Peyer's patch (tissue), 4 donors: ENCODE data around the gene ZC3H4. TPM values are rescaled to one million over a fixed set of nuclear protein-coding genes. Genes with fewer than 3 reads are reported as not detected.

Source experiments
- DNase-seq, 3 donors: peaks; one replicate each; pipeline ENCODE4 v3.0.0-alpha.2; 2017 to 2019
- H3K27ac ChIP-seq, 4 donors: fragments of 200-600 bp; sonication (generic); one replicate each; pipeline ENCODE4 v1.5.1; 2016 to 2019
- H3K27me3 ChIP-seq, 2 donors: fragments of 200-600 bp; sonication (generic); one replicate each; pipeline ENCODE4 v1.5.1; 2019
- H3K36me3 ChIP-seq, 3 donors: fragments of 200-600 bp; sonication (generic); one replicate each; pipeline ENCODE4 v1.5.1; 2016 to 2019
- H3K4me1 ChIP-seq, 4 donors: fragments of 200-600 bp; sonication (generic); one replicate each; pipeline ENCODE4 v1.5.1; 2016 to 2019
- H3K4me3 ChIP-seq, 4 donors: fragments of 200-600 bp; sonication (generic); 1 replicate in 3 of 4; 2 replicates in 1 of 4; pipeline ENCODE4 v1.5.1; 2016 to 2019; ENCODE audit warnings: mild to moderate bottlenecking in 1 of 4
- H3K9me3 ChIP-seq, 4 donors: fragments of 200-600 bp; sonication (generic); one replicate each; pipeline ENCODE4 v1.5.1; 2016 to 2019; ENCODE audit warnings: mild to moderate bottlenecking in 1 of 4
- POLR2A ChIP-seq, 2 donors: fragments of 450-650 bp; IDR thresholded peaks; one replicate each; pipeline ENCODE4 v1.5.1; 2017; ENCODE audit warnings: antibody characterized with exemption in 2 of 2, mild to moderate bottlenecking in 2 of 2, moderate library complexity in 2 of 2
- total RNA-seq, 4 donors: library from RNA; depleted of rRNA; stranded (reverse); fragments of >200 nt; gene quantifications; one replicate each; pipeline ENCODE4 v1.1.0, GENCODE V29; 2016
- TF ChIP-seq, protein P1 (sequence below), 6 experiments: fragments of 450-650 bp in 4 of 6; fragments of 200-600 bp in 2 of 6; sonication (generic) in 1 of 6; IDR thresholded peaks; one replicate each; pipeline ENCODE4 v1.5.1; 2017 to 2019; ENCODE audit warnings: antibody characterized with exemption in 6 of 6, mild to moderate bottlenecking in 3 of 6, moderate library complexity in 1 of 6

The ZC3H4 gene
- total RNA-seq, 4 donors from 2014 or later: 24.7 to 61.9 (median 42.4) TPM

DNA sequence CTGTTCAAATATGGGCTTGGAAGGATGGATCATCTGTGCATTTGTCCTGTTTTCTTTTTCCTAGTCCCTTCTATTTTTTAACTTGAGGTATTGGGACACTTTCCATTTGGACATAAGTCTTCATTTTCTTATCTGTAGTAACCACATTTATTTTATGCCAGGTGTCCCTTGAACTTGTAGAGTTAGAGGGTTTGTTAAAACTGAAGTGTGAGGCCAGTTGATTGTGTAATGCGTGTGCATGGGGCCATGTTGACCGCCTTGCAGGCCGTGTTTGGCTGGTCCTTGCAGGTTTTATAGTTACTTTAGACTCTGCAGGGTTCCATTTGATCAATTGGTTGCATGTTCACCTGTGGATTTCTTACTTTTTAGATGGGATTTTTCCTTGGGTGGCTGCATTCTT, 38.1 kb upstream of the ZC3H4 start:
- peaks cover 0 to 30% (median 4%) of the 10 kb centered on the region in 4 donors for H3K4me1 ChIP-seq
- no peaks in the 10 kb centered on the region for H3K27me3 ChIP-seq
- peaks cover 0 to 57% (median 6%) of the 10 kb centered on the region in 3 donors for H3K36me3 ChIP-seq
- no peak overlapping the region for H3K4me3 ChIP-seq
- DNase-seq: no peak
- H3K27ac ChIP-seq: peak overlapping the region in 2 of 4 donors; percentile 16 to 21
- TF ChIP-seq, protein P1, sequence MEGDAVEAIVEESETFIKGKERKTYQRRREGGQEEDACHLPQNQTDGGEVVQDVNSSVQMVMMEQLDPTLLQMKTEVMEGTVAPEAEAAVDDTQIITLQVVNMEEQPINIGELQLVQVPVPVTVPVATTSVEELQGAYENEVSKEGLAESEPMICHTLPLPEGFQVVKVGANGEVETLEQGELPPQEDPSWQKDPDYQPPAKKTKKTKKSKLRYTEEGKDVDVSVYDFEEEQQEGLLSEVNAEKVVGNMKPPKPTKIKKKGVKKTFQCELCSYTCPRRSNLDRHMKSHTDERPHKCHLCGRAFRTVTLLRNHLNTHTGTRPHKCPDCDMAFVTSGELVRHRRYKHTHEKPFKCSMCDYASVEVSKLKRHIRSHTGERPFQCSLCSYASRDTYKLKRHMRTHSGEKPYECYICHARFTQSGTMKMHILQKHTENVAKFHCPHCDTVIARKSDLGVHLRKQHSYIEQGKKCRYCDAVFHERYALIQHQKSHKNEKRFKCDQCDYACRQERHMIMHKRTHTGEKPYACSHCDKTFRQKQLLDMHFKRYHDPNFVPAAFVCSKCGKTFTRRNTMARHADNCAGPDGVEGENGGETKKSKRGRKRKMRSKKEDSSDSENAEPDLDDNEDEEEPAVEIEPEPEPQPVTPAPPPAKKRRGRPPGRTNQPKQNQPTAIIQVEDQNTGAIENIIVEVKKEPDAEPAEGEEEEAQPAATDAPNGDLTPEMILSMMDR (IDR thresholded peaks at IDR 0.05): no peak
- no peak for TF ChIP-seq POLR2A (IDR thresholded peaks at IDR 0.05)
- no peaks in the 10 kb centered on the region for H3K9me3 ChIP-seq

- Histone ChIP-seq H3K27ac (no peak overlapping the region), H3K36me3 (peaks cover 0 to 58% (median 6%) of the 10 kb centered on the region in 3 donors), H3K9me3 (no peaks in the 10 kb centered on the region), H3K4me3 (no peak overlapping the region), H3K4me1 (peaks cover 0 to 4% (median 0%) of the 10 kb centered on the region in 4 donors), H3K27me3 (no peaks in the 10 kb centered on the region)
- no peak for DNase-seq
- TF ChIP-seq, protein P1 (IDR thresholded peaks at IDR 0.05): no peak
- TF ChIP-seq POLR2A (IDR thresholded peaks at IDR 0.05): no peak
Measured at GRCh38 chr19:47146920-47147319, 33.3 kb upstream of the ZC3H4 start.

GRCh38 chr19:47145639-47146486, 32.3 kb upstream of the ZC3H4 start:
- peaks cover 0 to 49% (median 6%) of the 10 kb centered on the region in 3 donors for H3K36me3 ChIP-seq

DNA sequence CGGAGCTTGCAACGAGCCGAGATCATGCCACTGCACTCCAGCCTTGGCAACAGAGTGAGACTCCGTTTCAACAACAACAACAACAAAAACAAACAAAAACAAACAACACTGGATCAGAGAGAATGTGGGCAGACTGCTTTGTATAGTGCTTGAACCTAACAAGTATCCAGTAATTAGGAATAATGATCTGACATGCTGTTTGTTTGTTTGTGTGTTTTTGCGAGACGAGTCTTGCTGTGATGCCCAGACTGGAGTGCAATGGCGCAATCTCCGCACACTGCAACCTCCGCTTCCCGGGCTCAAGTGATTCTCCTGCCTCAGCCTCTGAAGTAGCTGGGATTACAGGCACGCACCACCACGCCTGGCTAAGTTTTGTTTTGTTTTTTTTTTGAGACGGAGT, 31.1 kb upstream of the ZC3H4 start:
- Histone ChIP-seq H3K4me1 (no peaks in the 10 kb centered on the region), H3K36me3 (peaks cover 0 to 40% (median 0%) of the 10 kb centered on the region in 3 donors), H3K27me3 (no peaks in the 10 kb centered on the region), H3K9me3 (no peaks in the 10 kb centered on the region), H3K27ac (no peak overlapping the region), H3K4me3 (no peak overlapping the region)
- DNase-seq: no peak
- TF ChIP-seq POLR2A (IDR thresholded peaks at IDR 0.05): no peak
- TF ChIP-seq, protein P1 (IDR thresholded peaks at IDR 0.05): no peak

More at GRCh38 chr19:47145639-47146486, 32.3 kb upstream of the ZC3H4 start:
- Histone ChIP-seq H3K27me3 (no peaks in the 10 kb centered on the region), H3K4me3 (no peak overlapping the region), H3K27ac (peak overlapping the region in 2 of 4 donors; percentile 25 to 44), H3K4me1 (no peaks in the 10 kb centered on the region), H3K9me3 (no peaks in the 10 kb centered on the region)
- TF ChIP-seq POLR2A (IDR thresholded peaks at IDR 0.05): no peak
- TF ChIP-seq, protein P1 (IDR thresholded peaks at IDR 0.05): no peak
- no peak for DNase-seq

DNA sequence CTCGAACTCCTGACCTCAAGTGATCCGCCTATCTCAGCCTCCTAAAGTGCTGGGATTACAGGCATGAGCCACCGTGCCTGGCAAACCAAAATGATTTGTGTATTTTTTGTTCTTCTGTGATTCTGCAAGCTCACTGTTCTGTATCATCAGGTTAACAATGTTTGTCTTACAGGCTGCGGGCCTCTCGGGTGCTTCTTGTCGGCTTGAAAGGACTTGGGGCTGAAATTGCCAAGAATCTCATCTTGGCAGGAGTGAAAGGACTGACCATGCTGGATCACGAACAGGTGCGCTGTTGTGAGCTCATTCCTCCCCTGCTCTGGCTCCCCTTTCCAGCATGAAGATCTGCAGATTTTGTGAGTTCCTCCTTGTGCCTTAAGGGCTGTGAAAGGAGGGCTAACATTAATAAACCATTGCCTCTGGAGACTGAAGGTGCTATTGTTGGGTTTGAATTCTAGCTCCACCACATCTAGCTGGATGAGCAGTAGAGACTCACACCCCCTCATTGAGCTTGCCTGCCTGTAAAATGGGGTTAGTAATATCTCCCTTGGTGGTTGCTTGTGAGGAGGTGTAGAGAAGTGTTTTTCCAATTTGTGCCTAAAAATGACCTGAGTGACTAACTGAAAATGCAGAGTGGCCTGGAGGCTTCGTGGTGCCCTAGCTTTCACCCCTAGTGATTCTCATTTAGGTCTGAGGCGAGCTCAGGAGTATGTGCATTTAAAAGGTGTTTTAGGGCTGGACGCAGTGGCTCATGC, 29.9 kb upstream of the ZC3H4 start:
- no peaks in the 10 kb centered on the region for H3K4me1 ChIP-seq
- peak overlapping the region in 1 of 4 donors; percentile 40 for H3K27ac ChIP-seq
- DNase-seq: no peak
- H3K4me3 ChIP-seq: no peak overlapping the region
- no peaks in the 10 kb centered on the region for H3K9me3 ChIP-seq
- H3K27me3 ChIP-seq: no peaks in the 10 kb centered on the region
- TF ChIP-seq, protein P1 (IDR thresholded peaks at IDR 0.05): no peak
- no peak for TF ChIP-seq POLR2A (IDR thresholded peaks at IDR 0.05)
- peaks cover 0 to 40% (median 0%) of the 10 kb centered on the region in 3 donors for H3K36me3 ChIP-seq
